NCI-H524 (cell line): ENCODE results near the gene TEKT5.

Source experiments
- DNase-seq, 2 experiments: peaks; one replicate each; lab custom pipeline; 2025; lab: John Stamatoyannopoulos, UW

TEKT5 gene

DNA sequence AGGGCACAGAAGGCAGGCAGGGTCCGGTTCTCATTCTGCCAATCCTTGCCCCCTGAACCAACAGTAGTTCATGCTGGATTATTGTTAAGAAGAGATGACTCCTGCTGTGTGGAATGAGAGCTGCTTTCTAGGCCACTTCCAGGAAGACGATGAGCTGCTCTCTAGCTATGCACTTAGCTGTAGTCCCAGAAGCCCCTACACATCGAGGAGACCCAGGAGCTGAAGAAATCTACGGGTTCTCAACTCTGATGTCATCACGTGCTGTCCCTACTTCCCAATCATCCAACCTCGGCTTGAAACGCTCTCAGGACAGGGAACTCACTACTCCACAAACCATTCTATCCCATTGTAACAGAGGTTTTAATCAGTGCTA is 85.3 kb downstream of the TEKT5 start:
- no peak for DNase-seq

DNA sequence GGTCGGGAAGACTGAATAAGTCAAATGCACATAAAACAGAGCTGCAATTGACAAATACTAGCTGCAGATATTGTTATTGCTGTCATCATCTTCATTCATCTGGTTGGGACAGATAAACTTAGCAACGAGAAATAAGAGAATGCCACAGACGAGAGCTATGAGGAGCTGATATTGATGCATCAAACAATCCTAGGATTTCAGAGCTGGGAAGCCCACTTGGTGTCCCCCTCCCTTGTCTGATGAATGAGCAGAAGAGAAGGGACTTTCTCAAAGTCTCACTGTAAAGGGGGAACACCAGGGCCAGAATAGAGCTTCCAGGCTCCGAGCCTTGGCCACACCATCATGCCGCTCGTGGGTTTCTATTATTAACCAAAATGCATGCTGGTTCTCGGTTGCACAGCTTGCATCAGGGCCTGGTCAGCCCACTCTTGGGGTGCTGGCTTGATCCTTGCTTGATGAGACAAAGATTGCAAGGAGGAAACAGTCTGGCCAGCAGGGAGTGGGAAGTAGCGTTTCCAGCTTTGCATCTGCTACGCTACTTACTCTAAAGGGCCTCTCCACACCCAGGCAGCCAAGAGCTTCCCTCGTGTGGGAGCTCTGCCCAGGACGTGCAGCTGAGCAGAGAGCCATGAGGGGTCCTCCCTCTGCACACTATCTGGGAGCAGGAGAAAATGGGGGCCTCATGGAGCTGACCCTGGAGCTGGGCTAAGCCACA is 85.9 kb downstream of the TEKT5 start:
- peak in 1 of 2 experiments; percentile 20 for DNase-seq

DNA sequence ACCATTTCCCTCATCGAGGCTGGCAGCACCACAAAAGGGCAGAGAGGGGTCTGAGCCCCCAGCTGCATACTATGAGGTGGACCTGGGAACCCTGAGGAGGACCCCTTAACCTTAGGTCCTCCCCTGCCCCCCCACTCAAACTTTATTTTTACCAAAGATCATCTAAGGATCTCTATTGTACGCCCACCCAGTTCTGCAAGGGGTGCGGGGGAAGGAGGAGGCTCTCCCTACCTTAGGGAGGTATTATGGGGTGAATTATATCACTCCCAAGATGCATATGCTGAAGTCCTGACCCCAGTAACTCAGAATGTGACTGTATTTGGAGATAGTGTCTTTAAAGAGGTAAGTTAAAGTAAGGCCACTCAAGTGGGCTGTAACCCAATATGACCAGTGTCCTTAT is 87.6 kb downstream of the TEKT5 start:
- no peak for DNase-seq

DNA sequence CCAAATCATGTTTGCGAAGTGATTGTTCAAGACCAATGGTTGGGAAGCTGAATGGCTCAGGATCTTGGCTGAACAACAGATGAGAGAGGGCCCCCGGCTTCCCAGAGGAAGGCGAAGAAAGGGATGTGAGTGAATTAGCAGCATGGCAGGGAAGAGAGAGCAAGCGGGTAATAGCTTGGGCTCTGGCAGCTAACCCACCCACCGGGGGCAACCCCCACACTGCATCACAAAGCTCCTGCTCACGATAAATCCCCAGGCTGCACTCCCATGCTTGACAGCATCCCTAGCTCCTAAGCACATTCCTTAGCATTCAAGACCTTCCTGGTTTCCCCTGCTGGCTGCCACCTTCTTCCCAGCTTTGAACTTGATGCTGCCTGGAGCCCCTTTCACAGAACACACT is 88.1 kb downstream of the TEKT5 start:
- DNase-seq, result no peak

DNA sequence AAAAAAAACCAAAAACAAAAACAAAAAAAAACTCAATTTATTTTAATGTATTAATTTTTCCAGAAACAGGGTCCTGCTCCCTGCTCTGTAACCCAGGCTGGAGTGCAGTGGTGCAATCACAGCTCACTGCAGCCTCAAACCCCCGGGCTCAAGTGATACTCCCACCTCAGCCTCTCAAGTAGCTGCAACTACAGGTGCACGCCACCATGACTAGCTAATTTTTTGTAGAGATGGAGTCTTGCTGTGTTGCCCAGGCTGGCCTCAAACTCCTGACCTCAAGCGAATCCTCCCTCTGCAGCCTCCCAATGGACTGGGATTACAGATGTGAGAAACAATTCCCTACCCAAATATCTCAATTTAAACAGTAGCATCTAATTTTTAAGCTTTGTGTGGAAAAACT is 89.1 kb downstream of the TEKT5 start:
- no peak for DNase-seq

DNA sequence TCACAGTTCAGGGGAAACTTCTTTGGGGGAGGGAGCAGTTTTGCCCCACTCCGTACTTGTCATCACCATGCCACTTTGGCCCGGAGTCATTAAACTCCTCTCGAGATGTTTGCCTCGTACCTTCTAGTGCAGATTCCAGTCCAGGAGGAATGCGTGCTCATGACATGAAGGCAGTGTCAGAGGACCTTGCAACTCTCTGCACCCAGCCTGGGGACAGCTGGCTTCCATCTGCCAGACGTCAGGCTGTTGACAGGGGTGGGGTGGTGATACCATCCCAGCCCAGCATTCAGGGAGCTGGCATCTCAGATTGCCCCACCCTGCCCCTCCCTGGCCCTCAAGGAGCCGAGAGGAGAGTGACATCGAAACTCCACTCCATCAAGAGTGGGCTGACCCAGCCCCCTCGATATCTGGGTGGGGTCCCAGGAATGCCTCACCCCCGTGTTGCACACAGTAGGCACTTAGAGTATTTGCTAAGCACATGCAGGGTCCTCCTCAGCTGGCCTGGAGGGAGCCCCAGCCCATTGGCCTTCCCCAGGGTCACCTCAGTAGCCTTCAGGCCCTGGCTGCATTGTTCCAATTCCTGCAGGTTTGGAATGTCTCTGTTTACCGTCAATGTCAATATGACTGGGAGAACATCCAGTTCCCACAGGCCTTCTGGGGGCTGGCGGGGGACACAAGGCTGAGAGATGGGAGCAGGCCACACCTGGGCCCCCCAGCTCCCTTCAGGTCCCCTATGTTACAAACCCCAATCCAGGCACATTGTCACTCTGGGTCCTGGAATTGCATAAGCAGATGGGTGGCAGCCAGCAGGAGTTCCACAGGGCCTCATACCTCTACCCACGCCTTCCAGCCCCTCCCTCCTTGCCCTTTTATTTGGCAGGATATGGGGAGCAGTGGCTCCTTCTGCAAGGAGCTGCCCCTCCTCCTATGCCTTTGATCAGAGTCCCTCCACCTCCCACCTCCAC is 93.0 kb downstream of the TEKT5 start:
- DNase-seq, result peak; percentile 23 to 60

DNA sequence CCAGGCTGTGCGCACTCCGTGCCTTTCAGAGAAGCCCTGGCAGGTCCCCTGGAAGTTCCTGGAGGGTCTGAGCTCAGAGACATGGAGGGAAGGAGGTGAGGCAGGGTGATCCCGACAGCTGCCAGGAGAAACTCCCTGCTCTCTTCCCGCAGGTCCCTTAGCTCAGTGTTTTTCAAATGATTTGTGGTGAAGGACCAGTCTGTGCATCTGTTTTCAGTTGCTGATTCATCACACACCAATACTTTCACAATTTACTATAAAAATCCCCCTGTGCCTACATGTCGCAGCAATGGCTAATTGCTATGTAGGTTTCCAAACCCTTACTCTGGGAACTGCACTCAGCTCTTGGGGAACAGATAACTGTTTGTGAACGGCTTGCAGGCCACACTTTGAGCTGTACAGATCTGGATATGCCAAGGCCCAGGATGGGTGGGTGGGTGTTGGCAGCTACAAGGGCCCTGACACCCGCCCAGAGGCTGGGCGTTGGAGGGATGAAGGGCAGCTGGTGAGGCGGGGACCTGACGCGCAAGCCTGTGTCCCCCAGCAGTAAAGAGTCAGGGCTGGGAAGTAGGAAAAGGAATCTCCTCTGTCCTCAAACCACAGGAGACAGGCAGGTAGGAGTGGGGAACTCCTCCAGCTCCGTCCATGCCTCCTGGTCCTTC is 93.8 kb downstream of the TEKT5 start:
- peak in 1 of 2 experiments; percentile 40 for DNase-seq

DNA sequence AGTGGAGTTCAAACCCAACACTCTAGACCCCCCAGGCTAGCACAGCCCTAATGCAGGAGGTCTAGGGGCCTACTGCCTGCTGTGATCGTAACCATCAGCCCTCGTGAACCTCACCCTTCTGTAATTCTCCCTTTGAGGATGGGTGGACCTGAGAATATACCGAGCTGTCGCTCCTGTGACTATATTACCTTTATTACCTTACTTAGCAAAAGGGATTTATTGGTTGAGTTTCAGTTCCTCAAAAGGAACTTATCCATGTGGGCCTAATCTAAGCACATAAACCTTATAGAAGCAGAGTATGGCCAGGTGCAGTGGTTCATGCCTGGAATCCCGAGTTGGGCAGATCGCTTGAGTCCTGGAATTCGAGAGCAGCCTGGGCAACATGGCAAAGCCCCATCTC is 95.1 kb downstream of the TEKT5 start:
- DNase-seq, result no peak

DNA sequence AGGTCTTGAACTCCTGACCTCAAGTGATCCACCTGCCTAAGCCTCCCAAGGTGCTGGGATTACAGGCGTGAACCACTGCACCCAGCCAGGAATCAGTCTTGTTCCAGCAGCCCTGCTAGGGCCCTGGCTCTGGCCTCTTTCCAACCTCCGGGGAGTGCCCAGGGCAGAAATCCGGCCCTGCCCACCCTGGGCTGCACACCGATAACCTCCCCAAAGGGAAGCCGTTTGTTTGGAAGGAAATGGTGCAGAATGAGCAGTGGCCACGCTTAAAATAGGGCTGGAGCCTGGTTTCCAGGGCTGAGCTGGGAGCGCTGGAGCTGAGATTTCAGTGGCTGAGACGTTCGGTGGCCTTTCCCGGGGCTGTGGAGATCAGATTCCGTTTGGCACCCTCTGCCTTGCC is 96.6 kb downstream of the TEKT5 start:
- no peak for DNase-seq

DNA sequence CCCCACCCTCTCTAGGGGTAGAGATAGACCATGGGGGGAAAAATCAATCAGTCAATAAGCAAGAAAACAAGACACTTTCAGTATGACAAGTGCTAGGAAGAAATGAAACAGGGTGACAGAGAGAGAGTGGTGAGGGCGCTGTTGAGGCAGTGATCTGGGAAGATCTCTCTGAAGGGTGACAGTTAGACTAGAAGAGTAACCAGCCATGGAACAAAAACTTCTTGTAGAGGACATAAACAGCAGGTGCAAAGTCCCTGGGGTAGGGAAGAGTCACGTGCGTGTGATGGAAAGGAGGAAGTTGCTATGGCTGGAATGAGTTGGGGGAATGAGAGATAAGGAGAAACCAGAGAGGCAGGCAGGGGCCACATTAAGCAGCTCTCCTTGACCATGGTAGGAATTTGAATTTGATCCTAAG is 97.5 kb downstream of the TEKT5 start:
- DNase-seq, result no peak

DNA sequence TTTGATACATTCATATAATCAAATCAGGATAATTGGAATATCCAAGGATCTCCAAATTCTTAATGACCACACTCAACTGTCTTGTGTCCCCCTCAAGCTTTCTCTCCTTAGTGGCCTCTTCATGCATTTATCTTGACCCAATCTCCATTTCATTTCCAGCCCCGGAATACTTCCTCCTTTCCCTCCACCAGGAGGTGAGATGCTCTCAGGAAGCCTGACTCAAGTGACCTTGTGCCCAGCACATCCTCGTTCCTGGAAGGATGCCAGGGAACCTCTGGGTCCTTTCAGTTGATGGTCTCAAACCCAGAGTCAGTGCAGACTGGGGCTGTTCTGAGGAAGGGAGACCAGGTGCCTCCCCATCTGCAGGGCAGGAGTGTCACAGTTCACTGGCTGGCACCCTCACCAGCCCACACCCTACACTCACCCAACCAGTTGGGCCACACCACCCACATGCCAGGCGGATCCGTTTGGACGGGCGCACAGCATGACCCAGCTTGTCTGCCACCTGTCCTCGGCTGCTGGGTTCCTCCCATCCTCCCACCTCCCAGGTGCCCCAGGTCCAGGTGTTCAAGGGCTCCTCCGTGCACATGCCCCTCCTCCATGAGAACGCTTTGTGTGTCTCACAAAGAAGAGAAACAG is 100.3 kb downstream of the TEKT5 start:
- peak; percentile 14 to 26 for DNase-seq

DNA sequence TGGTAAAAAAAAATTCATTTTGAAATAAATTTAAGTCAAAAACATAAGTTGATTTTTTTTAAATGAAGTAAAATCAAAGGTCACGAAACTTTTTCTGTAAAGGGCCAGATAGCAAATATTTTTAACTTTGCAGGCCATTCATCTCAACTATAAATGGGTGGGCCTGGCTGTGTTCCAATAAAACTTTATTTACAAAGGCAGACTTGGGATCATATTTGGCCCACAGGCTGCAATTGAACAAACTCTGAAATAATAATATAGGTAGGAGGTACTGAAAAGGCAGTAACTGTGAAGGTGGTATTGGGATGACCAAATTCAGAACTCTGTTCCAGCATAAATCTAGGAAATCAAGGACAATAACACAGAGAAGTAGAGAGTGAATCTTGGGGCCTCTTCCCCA is 102.1 kb downstream of the TEKT5 start:
- no peak for DNase-seq

DNA sequence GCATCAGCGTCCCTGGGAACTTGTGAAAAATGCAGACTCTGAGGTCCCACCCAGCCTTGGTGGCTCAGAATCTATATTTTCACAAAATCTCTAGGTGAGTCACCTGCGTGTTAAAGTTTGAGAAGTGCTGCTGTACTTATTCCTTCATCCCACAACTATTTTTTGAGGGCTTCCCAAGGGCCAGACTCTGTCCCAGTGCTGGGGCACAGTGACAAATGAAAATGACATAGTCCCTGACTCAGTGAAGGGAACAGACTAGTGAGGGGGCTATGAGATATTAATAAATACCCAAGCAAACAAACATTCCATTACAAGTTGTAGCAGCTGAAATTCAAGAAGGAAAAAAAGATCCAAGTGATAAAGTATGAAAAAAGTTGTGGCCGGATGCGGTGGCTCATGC is 104.4 kb downstream of the TEKT5 start:
- no peak for DNase-seq

DNA sequence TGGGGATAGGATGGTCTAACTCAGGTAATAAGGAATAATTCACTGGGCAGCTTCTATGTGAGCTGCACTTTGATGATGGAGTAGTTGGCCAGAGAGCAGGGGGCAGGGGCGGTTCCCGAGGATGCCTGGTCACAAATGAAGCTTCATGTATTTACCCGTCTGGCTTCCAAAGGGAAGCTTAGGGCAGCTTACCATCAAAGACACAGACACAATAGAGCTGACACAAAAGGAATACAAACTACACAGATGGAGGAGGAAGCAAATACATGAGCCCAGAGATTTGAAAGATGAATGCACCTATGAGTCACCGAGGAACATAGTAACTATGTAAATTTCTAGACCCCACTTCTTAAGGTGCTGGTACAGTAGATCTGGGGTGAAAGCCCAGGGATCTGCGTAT is 105.6 kb downstream of the TEKT5 start:
- no peak for DNase-seq

DNA sequence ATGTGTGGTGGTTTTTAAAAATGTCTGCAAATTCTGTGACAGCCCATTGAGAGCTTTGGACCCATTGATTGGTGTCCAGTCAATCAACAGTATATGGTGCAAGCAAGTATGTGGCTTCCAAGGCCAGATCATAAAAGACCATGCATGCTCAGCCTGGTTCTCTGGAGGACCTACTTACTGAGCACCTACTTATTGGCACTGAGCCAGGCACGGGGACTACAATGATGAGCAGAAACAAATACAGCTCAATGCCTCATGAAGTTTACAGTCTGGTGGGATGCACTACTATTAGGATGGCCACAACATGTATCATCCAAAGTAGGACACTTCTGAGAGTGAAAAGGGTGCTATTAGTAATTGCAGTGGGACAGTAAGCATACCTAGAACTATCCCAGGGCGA is 107.1 kb downstream of the TEKT5 start:
- no peak for DNase-seq

DNA sequence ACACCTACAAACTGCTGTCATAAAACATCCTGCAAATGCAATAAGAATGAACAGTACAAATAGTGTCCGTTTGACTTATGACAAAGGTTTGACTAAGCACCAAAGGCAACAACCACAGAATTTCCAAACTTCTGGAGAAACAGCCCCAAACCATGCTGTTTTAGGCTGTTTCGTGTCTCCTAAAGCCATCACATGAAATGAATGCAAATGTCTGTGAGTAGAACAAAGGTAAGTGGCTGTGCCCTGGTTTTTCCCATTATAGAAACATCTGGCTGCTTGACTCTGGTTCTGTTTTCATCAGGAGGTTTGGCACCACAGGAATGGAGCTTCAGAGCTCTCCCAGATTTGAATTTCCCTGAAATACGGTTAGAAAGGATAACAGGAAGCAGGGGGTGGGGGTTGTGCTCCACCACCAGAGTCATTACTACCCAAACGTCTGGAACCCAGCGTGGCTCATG is 109.7 kb downstream of the TEKT5 start:
- no peak for DNase-seq

DNA sequence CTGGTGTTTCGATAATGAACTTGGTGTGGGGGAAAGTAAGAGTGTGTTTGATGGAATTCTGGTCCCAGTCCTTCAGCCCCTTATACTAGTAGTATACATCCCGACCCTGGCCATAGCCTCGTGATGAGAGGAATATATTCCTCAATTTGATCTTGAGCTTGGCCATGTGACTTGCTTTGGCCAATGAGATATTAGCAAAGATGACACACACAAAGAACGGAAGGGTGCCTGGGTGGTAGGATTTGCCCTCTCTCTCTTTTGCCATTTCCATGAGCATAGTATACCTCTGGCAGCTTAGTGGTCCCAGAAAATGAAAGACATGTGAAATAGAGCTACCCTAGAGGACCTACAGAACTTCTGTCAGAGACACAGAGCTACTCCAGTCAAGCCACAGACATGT is 111.5 kb downstream of the TEKT5 start:
- DNase-seq, result no peak

DNA sequence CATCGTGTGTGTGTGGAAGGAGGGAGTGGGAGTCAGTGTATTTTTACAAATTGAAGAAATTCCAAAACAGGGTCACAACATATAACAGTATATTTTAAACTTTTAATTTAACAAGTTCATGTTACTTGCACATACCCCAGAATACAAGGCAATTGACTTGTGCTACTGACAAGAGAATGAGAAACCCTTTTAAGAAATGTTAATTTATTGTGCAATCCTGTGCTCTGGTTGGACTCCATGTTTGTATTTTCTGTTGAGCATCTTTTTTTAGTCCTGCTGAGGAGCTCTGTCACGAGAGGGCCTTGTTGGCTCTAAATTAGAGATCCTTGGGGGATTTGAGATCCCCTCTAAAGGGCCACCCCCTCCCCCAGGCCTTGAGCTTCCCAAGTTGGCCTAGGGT is 113.2 kb downstream of the TEKT5 start:
- DNase-seq, result no peak

DNA sequence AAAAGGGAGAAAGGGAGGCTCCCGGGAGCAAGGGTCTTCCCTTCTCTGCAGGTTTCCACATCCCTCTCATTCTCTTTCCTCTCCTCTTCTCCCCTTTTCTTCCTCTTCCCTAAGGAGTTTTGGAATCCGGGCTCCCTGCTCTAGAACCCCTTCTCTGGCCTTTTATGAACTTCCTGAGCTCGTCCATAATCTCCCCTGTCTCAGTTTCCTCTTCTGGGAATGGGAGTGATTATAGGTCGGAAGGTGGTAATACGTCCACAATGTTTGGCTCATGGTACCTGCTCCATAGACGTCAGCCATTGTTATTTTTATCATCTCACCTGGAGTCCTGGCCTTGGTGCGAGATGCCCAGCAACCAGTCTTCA is 113.9 kb downstream of the TEKT5 start:
- peak in 1 of 2 experiments; percentile 36 for DNase-seq

DNA sequence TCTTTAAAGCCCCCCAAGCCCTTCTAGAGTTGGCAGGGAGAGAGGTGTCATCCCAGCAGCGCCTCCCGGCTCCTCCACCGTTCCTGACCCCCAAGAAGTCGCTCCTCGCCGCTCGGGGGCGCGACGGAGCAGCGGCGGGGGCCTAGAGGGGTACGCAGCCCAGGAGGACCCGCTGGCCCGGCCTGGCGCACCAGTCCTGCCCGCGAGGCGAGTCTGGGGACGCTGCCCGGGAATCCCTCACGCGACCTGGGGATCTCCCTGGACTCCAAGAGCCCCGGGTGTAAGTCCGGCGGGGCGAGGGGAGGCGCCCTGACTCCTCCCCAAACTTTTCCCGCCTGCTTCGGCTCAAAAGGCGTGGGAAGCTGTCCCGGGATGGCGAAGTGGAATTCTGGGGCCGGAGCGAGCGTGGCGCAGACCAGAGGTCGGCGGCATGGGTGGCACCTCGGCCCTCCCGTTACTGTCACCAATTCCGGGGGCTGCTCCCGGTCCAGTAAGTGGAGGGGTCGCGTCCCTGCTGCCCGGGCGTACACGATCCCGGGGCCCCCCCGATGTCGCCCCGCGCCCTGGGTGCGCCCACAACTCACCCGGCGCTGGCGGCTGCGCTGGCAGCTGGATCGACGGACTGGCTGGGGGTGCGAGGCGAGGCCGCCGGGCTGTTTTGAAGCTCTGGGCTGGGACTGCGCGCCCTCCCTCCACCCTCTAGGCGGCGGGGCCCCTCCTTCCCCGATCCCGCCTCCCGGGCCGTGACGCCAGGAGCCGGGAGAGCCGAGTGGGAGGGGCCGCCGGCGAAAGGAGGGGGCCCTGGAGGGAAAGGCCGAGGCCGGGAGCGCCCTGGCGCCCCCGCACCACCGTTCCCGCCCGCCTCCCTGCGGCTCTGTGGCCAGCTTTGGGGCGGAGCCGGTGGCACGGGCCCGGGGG is 114.5 kb downstream of the TEKT5 start, which contains the start of gene EMP2:
EMP2 (minus strand) TSS at position 634 of the 918 bp plus-strand sequence. CDS start 32,981 bp downstream, outside the sequence.
- DNase-seq, result peak; percentile 76 to 81

DNA sequence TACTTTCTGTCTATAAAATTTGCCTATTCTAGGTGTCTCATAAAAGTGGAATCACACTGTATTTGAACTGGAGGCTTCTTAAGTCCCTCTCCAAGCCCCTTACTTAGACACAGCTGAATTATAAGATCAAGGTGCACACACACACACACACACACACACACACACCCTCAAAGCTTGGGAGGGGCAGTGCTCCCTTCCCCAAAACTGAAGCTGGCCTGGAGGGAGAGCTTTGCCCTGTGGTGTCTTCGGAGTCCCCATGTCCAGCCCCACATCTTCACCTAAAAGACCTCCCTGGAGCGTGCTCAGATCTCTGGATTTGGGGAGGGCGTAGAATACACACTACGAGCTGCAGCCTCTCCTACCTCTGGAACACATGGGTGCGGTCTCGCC is 115.2 kb downstream of the TEKT5 start:
- no peak for DNase-seq
